HG02852 (cell line): Measurements from ENCODE around the gene E2F4.

Source experiments
- ATAC-seq: cut with Tn5 transposase; IDR thresholded peaks from one replicate; pipeline ENCODE4 v1.9.1; 2021; ENCODE audit warnings: mild to moderate bottlenecking, moderate library complexity; ENCODE audit not compliant: unreplicated experiment

The E2F4 gene

DNA sequence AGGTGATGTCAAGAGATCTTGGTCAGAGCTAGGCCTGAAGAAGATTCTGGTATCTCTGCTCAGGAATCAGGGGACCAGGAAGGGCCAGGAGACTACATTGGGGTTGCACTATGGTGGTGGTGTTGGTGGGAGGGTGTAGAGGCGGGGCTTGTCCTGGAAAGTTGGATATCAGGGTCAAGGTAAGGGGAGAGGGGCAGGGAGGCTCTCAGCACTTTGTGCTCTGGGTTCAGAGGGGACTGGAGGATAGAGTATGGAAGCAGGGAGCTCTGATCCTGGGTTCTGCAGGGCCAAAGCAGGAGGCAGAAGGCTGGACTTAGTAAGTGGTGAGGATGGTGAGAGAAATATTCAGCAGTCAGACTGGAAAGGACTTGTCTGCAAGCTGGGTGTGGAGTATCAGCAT, 18.6 kb upstream of the E2F4 start:
- ATAC-seq, result no peak

GRCh38 chr16:67173808-67174705, 17.9 kb upstream of the E2F4 start:
- ATAC-seq, result peak; percentile 46

GRCh38 chr16:67174706-67175231, 17.2 kb upstream of the E2F4 start:
- no peak for ATAC-seq

GRCh38 chr16:67176662-67177061, 15.3 kb upstream of the E2F4 start:
- no peak for ATAC-seq

- ATAC-seq, result no peak
Measured at GRCh38 chr16:67177743-67178699, 13.9 kb upstream of the E2F4 start.

DNA sequence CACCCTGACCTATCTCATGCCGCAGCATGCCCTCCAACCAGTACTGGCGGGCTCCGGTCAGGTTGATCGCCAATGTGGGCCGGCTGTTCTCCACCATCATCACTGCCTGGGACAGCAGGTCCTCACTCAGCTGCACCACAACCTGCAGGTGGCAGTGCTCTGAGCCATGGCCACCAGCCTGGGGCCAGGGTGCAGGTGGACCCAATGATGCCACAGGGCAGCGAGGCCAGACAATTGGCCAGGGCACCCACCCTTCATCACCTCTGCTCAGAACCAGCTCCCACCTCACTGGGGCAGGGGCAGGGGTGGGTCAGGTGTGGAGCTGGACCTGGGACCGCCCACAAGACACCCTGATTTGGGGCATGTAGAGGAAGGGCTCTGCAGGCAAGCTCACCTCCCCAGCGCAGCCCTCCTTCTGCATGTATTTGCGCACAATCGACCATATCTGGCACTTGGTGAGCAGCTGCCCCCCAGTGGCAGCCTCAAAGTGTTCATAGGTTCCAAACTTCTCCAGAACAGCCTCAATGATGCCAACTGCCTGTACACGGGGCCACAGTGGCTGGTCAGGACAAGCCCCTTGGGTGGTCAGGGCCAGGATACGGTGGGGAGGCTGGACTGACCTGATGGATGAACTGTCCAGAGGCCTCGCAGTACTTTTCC, 12.4 kb upstream of the E2F4 start:
- ATAC-seq, result no peak

GRCh38 chr16:67180166-67180565, 11.8 kb upstream of the E2F4 start:
- no peak for ATAC-seq

GRCh38 chr16:67181346-67181745, 10.6 kb upstream of the E2F4 start:
- ATAC-seq, result no peak

DNA sequence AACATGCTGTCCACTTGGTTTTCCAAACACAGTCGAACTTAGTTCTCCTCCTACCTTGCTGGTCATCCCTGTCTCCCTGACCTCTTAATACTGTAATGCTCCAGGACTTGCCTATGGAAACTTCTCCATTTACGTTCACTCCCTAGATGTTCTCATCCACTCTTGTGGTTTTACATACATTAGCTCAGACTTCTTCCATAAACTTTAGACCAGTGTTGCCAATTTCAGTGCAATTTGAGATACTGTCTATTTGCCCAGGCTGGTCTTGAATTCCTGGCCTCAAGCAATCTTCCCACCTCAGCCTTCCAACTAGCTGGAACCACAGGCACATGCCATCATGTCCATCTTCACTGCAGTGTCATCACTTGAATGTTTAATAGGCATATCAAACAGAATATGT, 9.7 kb upstream of the E2F4 start:
- ATAC-seq, result no peak

- ATAC-seq, result no peak
Measured at GRCh38 chr16:67183284-67183626, 8.7 kb upstream of the E2F4 start.

DNA sequence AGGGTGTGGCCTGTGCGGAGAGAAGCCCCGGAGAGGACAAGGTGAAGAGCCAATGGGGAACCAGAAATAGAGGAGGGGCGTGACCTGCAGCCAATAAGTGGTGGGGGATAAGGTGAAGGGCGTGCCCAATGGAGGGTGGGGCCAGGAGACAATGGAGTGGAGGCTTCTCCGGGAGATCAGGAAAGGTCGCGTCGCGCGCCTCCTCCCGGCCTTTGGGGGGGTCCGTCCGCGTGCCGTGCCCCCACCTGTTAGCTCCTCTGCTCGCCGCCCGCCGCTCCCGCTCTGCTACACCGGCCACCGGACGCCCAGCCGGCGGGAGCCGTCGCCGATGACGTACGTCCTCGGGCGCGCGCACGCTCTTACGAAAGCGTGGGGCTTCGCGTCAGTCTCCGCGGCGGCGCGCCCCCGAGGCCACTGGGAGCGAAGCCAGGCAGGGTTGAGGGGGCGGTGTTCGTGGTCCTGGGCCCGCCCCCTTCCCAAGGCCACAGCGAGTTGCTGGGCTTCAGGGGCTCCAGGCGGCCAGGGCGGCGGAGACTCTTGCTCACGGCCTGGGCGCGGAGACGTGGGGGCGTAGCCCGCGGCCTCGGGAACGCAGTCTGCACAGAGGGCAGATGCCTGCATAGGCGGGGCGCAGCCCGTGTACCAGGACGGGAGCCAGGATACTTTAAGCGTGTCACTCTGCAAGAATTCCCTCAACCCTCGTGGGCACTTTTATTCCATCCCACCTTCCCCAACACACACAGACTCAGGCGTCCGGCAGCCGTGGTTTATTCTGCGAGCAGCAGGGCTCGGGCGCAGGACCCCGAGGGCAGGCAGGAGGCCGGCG, 8.1 kb upstream of the E2F4 start, which contains the start of gene MATCAP1:
MATCAP1 (minus strand) TSS at position 337 of the 826 bp plus-strand sequence. CDS start 3,353 bp downstream, outside the sequence.
- ATAC-seq, result peak; percentile 95

- no peak for ATAC-seq
Measured at GRCh38 chr16:67184453-67184994, 7.4 kb upstream of the E2F4 start.

- ATAC-seq, result no peak
Measured at GRCh38 chr16:67184995-67185650, 6.8 kb upstream of the E2F4 start.

- ATAC-seq, result no peak
Measured at GRCh38 chr16:67185651-67186134, 6.3 kb upstream of the E2F4 start.

GRCh38 chr16:67186550-67186950, 5.4 kb upstream of the E2F4 start:
- no peak for ATAC-seq

DNA sequence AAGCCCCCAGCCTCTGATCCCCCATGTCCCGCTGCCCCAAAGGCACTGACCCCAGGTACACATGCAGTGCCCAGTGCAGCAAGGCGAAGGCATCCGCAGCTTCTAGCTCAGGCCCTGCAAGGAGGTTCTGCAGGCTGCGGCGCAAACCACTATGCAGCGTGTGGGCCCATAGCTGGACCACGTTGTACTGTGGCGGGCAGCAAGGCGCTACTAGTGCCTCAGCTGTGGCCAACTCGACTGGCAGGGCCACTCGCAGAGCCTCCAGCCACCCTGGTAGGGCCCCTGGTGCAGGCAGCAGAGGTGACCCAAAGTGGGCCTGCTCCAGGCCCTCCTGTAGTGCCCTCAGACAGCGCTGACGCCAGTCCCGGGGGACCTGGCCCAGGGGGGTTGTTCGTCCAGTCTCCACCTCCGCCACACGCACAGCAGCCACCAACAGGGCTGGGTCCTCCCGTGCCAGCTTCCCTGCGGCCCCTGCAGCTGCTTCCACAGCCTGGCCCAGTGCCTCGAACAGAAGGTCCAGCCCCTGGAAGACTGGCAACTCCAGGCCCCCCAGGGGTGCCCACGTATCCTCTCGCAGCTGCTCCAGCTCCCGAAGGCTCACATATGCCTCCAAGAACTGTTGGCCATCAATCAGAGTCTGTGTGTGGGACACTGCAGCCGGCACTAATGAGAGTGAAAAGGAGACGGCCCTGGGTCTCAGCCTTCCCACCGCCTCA, 4.6 kb upstream of the E2F4 start:
- no peak for ATAC-seq

GRCh38 chr16:67188323-67188722, 3.6 kb upstream of the E2F4 start:
- no peak for ATAC-seq

- ATAC-seq, result no peak
Measured at GRCh38 chr16:67188798-67189197, 3.2 kb upstream of the E2F4 start.
